Spleen (tissue), 11 donors: Measurements from ENCODE around the gene SELENOM. TPM values are rescaled to one million over a fixed set of nuclear protein-coding genes. Genes with fewer than 3 reads are reported as not detected.

Source experiments
- DNase-seq: peaks from one replicate; pipeline ENCODE4 v3.0.0-alpha.2; 2020
- H3K27ac ChIP-seq, 8 donors: fragments of 200-600 bp; sonication (generic) in 7 of 8; 1 replicate in 4 of 8; 2 replicates in 4 of 8; pipeline versions ENCODE4 v1.5.0 to v1.8.0; 2016 to 2021; ENCODE audit warnings: inconsistent platforms in 4 of 8, mild to moderate bottlenecking in 4 of 8, moderate library complexity in 1 of 8
- H3K27me3 ChIP-seq, 7 donors: fragments of 200-600 bp; sonication (generic) in 6 of 7; replicated peaks in 1 of 7; 1 replicate in 4 of 7; 2 replicates in 3 of 7; pipeline versions ENCODE4 v1.5.0 to v1.8.0; 2016 to 2021; ENCODE audit warnings: inconsistent platforms in 3 of 7, mild to moderate bottlenecking in 1 of 7
- H3K36me3 ChIP-seq, 6 donors: fragments of 200-600 bp; sonication (generic) in 5 of 6; 1 replicate in 4 of 6; 2 replicates in 2 of 6; pipeline versions ENCODE4 v1.5.0 to v1.8.0; 2016 to 2021; ENCODE audit warnings: inconsistent platforms in 2 of 6
- H3K4me1 ChIP-seq, 6 donors: fragments of 200-600 bp; sonication (generic) in 5 of 6; 1 replicate in 3 of 6; 2 replicates in 3 of 6; pipeline versions ENCODE4 v1.5.0 to v1.8.0; 2016 to 2021; ENCODE audit warnings: inconsistent platforms in 3 of 6
- H3K4me3 ChIP-seq, 8 donors: fragments of 200-600 bp; sonication (generic) in 7 of 8; 1 replicate in 4 of 8; 2 replicates in 4 of 8; pipeline versions ENCODE4 v1.5.0 to v1.8.0; 2016 to 2021; ENCODE audit warnings: inconsistent platforms in 4 of 8, mild to moderate bottlenecking in 4 of 8, moderate library complexity in 2 of 8
- H3K9me3 ChIP-seq, 8 donors: fragments of 200-600 bp; sonication (generic) in 7 of 8; 1 replicate in 4 of 8; 2 replicates in 4 of 8; pipeline versions ENCODE4 v1.5.0 to v1.8.0; 2016 to 2021; ENCODE audit warnings: inconsistent platforms in 4 of 8
- CTCF ChIP-seq, 11 experiments: fragments of 200-600 bp in 7 of 11; fragments of 450-650 bp in 4 of 11; sonication (generic) in 4 of 11; IDR thresholded peaks in 8 of 11; conservative IDR thresholded peaks in 3 of 11; 1 replicate in 7 of 11; 2 replicates in 4 of 11; pipeline versions ENCODE4 v1.4.0 to v1.8.0; 2016 to 2021; ENCODE audit warnings: antibody characterized with exemption in 11 of 11, inconsistent platforms in 4 of 11, mild to moderate bottlenecking in 1 of 11
- POLR2A ChIP-seq, 3 donors: fragments of 450-650 bp; IDR thresholded peaks; one replicate each; pipeline ENCODE4 v1.5.1; 2017; ENCODE audit warnings: antibody characterized with exemption in 3 of 3, mild to moderate bottlenecking in 1 of 3
- POLR2AphosphoS5 ChIP-seq, 3 donors: sonication (generic); formaldehyde crosslinking; IDR thresholded peaks; one replicate each; pipeline ENCODE4 v1.5.1; 2017; ENCODE audit warnings: antibody characterized with exemption in 3 of 3
- WGBS, 5 donors: extraction: QIAGEN DNeasy Blood & Tissue Kit in 3 of 5; methylation state at CpG; one replicate each; pipeline versions ENCODE4 v1.1.5 to v1.1.7; 2013 to 2018; 5-methylcytosine and 5-hydroxymethylcytosine counted together
- intact Hi-C: fragments of 100-400 bp; cut with DNase I; formaldehyde crosslinking; loops from one replicate; pipeline ENCODE4 v1.15.0; 2023; ENCODE audit warnings: low total_unique reads
- polyA plus RNA-seq, 3 donors: library from polyadenylated mRNA; stranded (reverse); fragments of 200-250 nt; gene quantifications; one replicate each; pipeline ENCODE4 v1.2.1, GENCODE V29; 2013
- total RNA-seq, 7 donors: library from RNA; depleted of rRNA in 3 of 7; stranded (reverse); fragments of >200 nt in 3 of 7; fragmentation: NEBNext Ultra II Directional in 4 of 7; extraction: Animal tissue kit (Norgen Biotek cat#: 25700) in 4 of 7; gene quantifications; one replicate each; pipeline versions ENCODE4 v1.1.0 to v1.2.1, GENCODE V29; 2016 to 2021
- donor health status: healthy with polysubstance abuse.
- donor health status: DM: no; HTN: no; CAD: no; lungs with moderate emphysema.
- donor health status: DM: no; HTN: no; CAD: no.
- donor health status: Bipolar disorder and iron deficiency.
- donor health status: healthy.
- donor health status: DM: no; HTN: no; CAD: no.
- donor health status: DM: yes; HTN: yes; CAD: no.

SELENOM gene
- total and polyA plus RNA-seq, 10 donors = 47.0 to 151 (median 70.3) TPM

- Histone ChIP-seq H3K27me3 (no peaks in the 10 kb centered on the region), H3K36me3 (peaks cover 0 to 100% (median 64%) of the 10 kb centered on the region in 6 donors), H3K4me1 (peaks cover 0 to 28% (median 11%) of the 10 kb centered on the region in 6 donors), H3K9me3 (no peaks in the 10 kb centered on the region), H3K27ac (no peak overlapping the region), H3K4me3 (no peak overlapping the region)
- no peak for DNase-seq
- WGBS, 5 donors = 92 to 98% (median 96%) methylated on average over 7 of the region's 7 CpGs
- intact Hi-C loops = no loop called here
- no peak for TF ChIP-seq CTCF (IDR thresholded peaks at IDR 0.05 in 8 of 11, conservative IDR thresholded peaks at IDR 0.05 in 3 of 11)
- TF ChIP-seq POLR2AphosphoS5 (IDR thresholded peaks at IDR 0.05) = no peak
- no peak for TF ChIP-seq POLR2A (IDR thresholded peaks at IDR 0.05)
These were observed 12.6 kb downstream of the SELENOM start for GRCh38 chr22:31094741-31095140.

GRCh38 chr22:31094021-31094551, 13.3 kb downstream of the SELENOM start:
- Histone ChIP-seq H3K27ac (peak overlapping the region in 1 of 8 donors; percentile 16), H3K27me3 (no peaks in the 10 kb centered on the region), H3K4me1 (peaks cover 0 to 35% (median 18%) of the 10 kb centered on the region in 6 donors), H3K9me3 (no peaks in the 10 kb centered on the region), H3K4me3 (no peak overlapping the region), H3K36me3 (peaks cover 0 to 100% (median 63%) of the 10 kb centered on the region in 6 donors)
- TF ChIP-seq POLR2AphosphoS5 (IDR thresholded peaks at IDR 0.05) (peak in 1 of 3 donors; percentile 17), POLR2A (IDR thresholded peaks at IDR 0.05) (no peak)
- intact Hi-C loops = no loop called here
- 63 to 91% (median 88%) methylated on average over 4 to 5 of the region's 5 CpGs for WGBS, 5 donors
- DNase-seq = no peak

- H3K9me3 ChIP-seq = no peaks in the 10 kb centered on the region
- H3K4me1 ChIP-seq = peaks cover 0 to 43% (median 25%) of the 10 kb centered on the region in 6 donors
- no peak for TF ChIP-seq POLR2A (IDR thresholded peaks at IDR 0.05)
- peak; percentile 3 to 33 (median 27) for TF ChIP-seq POLR2AphosphoS5 (IDR thresholded peaks at IDR 0.05)
- peak overlapping the region in 1 of 8 donors; percentile 16 for H3K27ac ChIP-seq
- WGBS, 5 donors = 88 to 94% (median 92%) methylated on average over 22 to 33 of the region's 33 CpGs
- H3K36me3 ChIP-seq = peaks cover 0 to 100% (median 67%) of the 10 kb centered on the region in 6 donors
- DNase-seq = no peak
- no peaks in the 10 kb centered on the region for H3K27me3 ChIP-seq
- intact Hi-C loops = no loop called here
- H3K4me3 ChIP-seq = no peak overlapping the region
These were observed 14.1 kb downstream of the SELENOM start for GRCh38 chr22:31093086-31093850.

GRCh38 chr22:31092161-31092560, 15.2 kb downstream of the SELENOM start:
- Histone ChIP-seq H3K27ac (peak overlapping the region in 2 of 8 donors; percentile 28 to 96), H3K9me3 (no peaks in the 10 kb centered on the region), H3K36me3 (peaks cover 0 to 100% (median 69%) of the 10 kb centered on the region in 6 donors), H3K4me1 (peaks cover 0 to 54% (median 30%) of the 10 kb centered on the region in 6 donors), H3K4me3 (no peak overlapping the region), H3K27me3 (no peaks in the 10 kb centered on the region)
- no peak for DNase-seq
- TF ChIP-seq POLR2AphosphoS5 (IDR thresholded peaks at IDR 0.05) (no peak), CTCF (IDR thresholded peaks at IDR 0.05 in 8 of 11, conservative IDR thresholded peaks at IDR 0.05 in 3 of 11) (no peak), POLR2A (IDR thresholded peaks at IDR 0.05) (no peak)
- intact Hi-C loops = no loop called here
- 96 to 99% (median 97%) methylated on average over 6 to 9 of the region's 9 CpGs for WGBS, 5 donors
